Hippocampal formation (tissue), 2 donors: ENCODE measurements around the gene NFATC2.

Experiments used
- DNase-seq, 2 donors: peaks; one replicate each; lab custom pipeline; 2025; lab: John Stamatoyannopoulos, UW

The NFATC2 gene

GRCh38 chr20:51450984-51451383 lies 91.5 kb downstream of the NFATC2 start:
- no peak for DNase-seq

- no peak for DNase-seq
These were observed 92.3 kb downstream of the NFATC2 start for GRCh38 chr20:51450221-51450712.

DNA sequence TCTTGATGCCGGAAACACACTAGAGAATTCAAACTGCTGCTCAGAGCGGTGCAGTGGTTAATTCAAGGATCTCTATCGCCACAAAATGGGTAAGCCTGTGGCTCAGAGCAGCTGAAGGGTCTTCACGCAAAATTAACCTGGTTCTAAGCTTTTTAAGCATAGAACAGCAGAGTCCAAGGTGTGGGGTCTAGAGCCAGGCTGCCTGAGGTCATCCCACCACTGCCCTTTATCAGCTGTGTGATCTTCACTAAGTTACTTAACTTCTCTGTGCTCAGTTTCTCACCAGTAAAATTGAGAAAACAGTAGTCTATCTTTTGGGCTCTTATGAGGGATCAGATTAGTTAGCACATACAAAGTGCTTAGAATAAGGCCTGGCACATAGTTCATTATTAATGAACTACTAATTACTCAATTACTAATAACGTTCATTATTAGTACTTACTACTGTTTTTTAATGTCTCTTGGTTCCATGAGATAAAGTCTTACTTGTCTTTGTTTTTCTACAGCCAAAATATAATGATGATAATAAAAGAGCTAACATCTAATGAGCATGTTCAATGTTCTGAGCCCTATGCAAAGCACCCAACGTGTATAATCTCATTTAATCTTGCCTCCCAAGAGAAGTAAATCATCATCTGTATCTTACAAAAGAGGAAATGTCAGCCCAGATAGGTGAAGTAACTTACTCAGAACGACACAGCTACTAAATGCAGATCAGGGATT lies 92.9 kb downstream of the NFATC2 start:
- DNase-seq: no peak

DNA sequence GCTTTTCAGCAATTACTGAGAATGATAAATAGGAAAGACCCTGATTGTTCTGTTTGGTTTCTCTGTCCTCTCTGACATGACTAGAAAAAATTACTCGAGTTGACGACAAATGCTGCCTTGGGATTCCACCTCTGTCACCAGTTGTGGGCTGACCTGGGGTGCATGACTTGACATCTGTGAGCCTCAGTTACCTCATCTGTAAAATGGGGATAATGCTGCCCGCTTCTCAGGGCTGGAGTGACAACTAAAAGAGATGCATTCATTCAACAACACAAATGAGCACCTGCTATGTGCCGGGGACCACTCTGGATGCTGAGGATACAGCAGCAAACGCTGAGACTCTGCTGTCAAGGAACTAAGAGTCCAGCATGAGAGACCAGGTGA lies 94.8 kb downstream of the NFATC2 start:
- DNase-seq: no peak

- DNase-seq: no peak
These were observed 95.3 kb downstream of the NFATC2 start for GRCh38 chr20:51447097-51447764.

DNA sequence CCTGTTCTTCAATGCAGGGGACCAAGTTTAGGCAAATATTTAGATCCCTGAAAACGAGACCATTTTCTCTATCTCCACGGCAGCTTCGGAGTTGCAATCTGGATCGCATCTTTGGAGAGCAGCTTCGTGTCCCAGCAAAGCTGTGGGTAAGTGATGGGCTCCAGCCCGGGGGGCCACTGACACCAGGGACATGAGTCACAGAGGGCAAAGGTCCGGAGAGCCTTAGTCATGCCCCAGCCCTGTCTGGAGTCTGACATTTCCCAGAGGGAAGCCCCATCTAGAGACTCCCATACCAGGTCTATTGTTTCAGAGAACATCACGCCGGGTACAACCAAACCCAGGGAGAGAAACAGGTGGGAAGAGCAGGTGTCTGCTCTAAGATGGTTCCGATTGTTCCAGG lies 95.9 kb downstream of the NFATC2 start:
- no peak for DNase-seq

GRCh38 chr20:51446230-51446629 lies 96.3 kb downstream of the NFATC2 start:
- no peak for DNase-seq

GRCh38 chr20:51445591-51445990 lies 96.9 kb downstream of the NFATC2 start:
- no peak for DNase-seq

DNA sequence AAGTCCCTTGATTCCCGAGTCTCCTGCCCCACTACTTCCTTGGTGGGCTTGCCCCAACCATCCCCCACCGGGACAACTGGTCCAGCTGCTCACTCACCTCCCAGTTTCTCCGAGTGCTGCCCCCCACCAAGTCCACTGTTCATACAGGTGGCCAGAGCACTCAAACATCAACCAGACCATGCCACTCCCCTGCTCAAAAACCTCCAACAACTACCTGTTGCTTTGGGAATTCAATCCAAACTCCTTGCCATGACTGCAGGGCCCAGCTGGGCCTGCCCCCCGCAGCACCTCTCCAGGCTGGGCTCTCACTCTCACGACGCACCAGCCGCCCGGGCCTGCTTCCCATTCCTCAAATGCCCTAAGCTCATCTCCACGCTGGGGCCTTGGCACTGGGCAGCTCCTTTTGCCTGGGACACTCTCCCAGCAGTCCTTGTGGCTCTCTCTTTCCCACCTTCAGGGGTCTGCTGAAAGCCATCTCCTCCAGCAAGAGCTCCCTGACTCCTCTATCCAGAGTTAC lies 97.5 kb downstream of the NFATC2 start:
- no peak for DNase-seq

DNA sequence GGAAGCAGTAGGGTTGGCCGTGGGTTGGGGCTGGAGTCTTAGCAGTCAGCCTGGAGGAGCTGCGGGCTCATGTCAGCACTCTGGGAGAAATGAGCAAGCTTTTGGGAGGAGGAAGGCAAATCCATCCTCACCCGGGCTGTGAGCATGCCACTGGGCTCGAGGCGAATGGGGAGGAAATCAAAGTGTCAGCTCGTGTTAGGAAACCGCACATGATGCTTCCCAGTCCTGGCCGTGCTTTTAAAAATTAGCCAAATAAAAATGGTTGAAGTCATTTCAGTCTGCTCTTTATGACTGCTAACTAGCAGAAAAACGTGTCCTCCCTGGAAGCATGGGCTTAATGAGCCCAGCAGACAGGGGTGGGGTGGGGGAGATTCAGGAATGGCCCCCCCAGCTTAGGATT lies 98.1 kb downstream of the NFATC2 start:
- no peak for DNase-seq

GRCh38 chr20:51442602-51443001 lies 99.9 kb downstream of the NFATC2 start:
- no peak for DNase-seq

DNA sequence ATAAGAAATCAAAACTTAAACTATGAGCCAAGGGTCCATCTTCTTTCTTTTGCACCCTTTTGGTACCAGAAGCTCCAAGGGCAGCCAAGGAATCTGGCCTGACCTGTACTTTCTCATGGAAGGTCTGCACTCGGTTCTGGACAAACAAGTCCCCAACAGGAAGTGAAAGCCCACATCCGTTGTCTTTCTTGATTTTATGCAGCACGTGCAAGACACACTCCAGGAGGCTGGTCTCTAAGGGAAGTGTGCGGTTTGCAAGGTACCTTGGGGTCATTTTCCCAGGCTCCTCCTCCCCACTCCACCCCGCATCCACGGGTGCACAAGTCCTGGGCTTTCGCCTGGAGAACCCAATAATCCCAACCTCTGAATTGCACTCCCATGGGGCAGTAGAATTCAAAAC lies 101.9 kb downstream of the NFATC2 start:
- no peak for DNase-seq

DNA sequence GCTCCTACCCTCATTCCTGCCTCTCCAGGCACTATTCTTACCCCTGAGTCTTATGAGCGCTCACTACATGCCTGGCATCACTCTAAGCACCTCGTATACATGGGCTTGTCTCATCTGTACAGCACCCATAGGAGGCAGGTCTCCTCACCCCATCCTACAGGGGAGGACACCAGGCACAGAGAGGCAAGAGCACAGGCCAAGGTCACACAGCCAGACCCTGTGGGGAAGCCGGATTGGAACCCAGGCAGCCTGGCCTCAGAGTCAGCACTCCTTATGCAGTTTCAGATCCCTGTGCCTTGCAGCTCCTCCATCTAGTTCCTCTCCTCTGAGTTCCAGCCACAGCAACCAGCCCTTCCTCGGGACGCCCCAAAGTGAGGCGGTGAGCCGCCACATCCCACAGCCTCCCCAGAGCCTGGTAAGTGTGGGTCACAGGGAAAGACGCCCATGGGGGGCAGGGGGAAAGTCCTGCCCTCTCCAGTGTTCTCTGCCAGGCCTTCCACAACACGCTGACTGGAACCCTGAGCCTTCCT lies 103.3 kb downstream of the NFATC2 start:
- no peak for DNase-seq

GRCh38 chr20:51438136-51438535 lies 104.4 kb downstream of the NFATC2 start:
- no peak for DNase-seq

DNA sequence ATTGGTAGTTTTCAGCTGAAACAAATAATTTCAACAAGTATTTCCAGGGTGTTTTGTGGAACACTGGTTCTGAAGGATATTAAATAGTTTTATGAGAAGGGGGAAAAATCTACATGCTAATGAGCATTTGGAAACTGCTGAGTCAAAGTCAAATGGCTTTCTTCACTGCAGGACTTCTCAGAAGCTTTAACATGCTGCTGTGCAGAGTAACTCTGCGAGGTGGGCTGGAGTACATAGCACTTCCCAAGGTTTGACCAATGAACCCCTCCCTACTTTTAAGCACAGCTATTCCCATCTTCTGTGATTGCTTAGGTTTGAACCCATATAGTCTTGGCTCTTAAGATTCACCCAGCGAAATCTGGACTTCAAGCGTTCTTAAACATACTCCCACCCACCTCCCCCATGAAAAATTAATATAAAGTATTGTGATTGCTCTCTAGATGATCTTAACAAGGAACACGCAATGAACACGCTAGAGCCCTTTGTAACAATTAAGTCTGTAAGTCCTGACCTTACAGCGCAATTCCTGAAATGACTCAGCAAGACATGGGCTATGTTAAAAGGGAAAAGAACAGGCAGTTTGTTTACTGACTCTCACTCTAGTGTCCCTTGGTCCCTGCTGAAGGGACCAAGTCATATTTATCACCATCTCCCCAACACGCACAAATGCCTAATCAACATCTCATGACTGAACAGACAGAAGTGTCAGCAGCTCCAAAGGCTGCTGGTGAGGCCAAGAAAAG lies 105.2 kb downstream of the NFATC2 start:
- no peak for DNase-seq

- no peak for DNase-seq
These were observed 107.8 kb downstream of the NFATC2 start for GRCh38 chr20:51434580-51435247.

GRCh38 chr20:51434026-51434425 lies 108.5 kb downstream of the NFATC2 start:
- DNase-seq: no peak

DNA sequence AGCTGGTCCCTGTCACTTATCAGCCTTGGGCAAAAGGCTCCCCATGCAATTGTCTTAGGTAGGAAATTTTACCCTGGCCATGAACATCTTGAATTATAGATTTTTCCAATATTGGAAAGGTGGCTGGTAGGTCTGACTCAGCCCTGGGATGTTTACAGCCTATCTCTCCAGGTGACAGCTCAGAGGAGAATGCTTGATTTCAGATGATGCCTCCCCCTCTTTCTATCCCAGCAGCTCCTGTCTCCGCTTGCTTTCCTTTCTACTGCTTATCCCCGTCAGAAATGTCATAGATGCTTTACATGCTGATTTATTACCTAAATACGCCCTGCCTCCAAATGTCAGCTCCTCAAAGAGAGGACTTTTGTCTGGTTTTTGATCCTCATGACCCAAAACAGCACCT lies 109.6 kb downstream of the NFATC2 start:
- DNase-seq: no peak

GRCh38 chr20:51432251-51432784 lies 110.2 kb downstream of the NFATC2 start:
- no peak for DNase-seq

GRCh38 chr20:51431321-51431720 lies 111.2 kb downstream of the NFATC2 start:
- no peak for DNase-seq

- DNase-seq: no peak
These were observed 112.1 kb downstream of the NFATC2 start for GRCh38 chr20:51430198-51430950.
